ENCODE data around the gene FRAS1.

Gene FRAS1

DNA sequence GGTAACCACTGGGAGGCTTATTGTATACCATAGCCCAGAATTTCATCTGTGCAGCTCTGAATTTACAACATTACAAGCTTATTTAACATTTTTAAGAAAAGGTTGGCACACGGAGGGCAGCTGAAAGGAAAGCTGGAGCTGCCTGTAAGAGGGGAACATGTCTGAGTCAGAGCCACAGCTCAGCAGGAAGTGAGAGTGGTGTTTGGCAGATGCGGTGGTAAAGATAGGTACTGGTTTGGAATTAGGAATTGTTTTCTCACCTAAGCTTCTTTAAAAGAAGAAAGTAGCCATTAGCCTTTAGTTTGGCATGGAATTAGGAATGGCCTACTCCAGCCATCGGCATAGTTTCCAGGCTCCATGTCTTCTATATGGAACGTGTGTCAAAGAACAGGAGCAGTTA, 321.9 kb downstream of the FRAS1 start:
- DNase-seq: no peak
- Histone ChIP-seq H3K4me1 (ENCODE audit: control insufficient read depth, insufficient read depth, low read length, poor library complexity, severe bottlenecking) (no peaks in the 10 kb centered on the region), H3K27me3 (replicated peaks; ENCODE audit: control insufficient read depth, insufficient read depth, low read length, poor library complexity, severe bottlenecking) (no peaks in the 10 kb centered on the region), H3K4me3 (ENCODE audit: insufficient read depth, low read depth, low read length, poor library complexity, severe bottlenecking) (no peak overlapping the region), H3K36me3 (ENCODE audit: control insufficient read depth, insufficient read depth, low read length) (no peaks in the 10 kb centered on the region), H3K27ac (ENCODE audit: insufficient read depth, low read length, poor library complexity, severe bottlenecking) (no peak overlapping the region), H3K9me3 (ENCODE audit: control insufficient read depth, low read length) (no peaks in the 10 kb centered on the region)

DNA sequence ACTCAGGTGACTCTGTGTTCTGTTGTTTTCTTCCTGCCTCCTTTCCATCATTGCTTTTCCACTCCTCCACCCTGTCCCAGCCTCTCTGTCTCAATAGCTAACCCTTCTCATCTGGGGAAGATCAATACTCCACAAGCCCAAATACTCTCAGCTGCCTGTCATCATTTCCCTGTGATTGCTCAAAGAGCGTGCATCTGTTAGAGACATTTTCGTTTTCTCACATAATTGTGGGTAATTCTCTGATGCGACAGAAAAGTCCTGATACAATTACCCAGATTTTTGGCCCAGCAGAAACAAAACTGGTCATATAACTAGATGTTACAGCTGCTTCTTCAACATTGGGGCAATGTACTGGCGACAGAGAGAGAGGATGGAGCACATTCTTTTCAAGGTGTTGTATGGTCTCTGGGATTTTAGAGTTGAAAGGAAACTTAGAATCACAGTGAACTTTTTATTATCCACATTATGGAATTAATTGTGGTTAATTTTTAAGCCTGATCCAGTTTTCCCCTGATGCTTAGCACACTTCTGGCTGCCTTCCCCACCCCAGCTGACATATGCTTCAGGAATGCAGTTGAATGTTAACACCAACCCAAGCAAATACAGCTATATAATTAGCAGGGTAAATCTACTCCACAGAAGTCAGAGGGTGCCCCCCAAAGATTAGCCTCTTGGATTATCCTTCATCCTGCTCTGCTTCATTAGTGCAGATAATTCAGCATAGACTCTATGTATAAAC, 323.0 kb downstream of the FRAS1 start:
- no peaks in the 10 kb centered on the region for H3K9me3 ChIP-seq (ENCODE audit: control insufficient read depth, low read length)
- H3K27me3 ChIP-seq (replicated peaks; ENCODE audit: control insufficient read depth, insufficient read depth, low read length, poor library complexity, severe bottlenecking): no peaks in the 10 kb centered on the region
- no peaks in the 10 kb centered on the region for H3K4me1 ChIP-seq (ENCODE audit: control insufficient read depth, insufficient read depth, low read length, poor library complexity, severe bottlenecking)
- H3K36me3 ChIP-seq (ENCODE audit: control insufficient read depth, insufficient read depth, low read length): no peaks in the 10 kb centered on the region
- DNase-seq: no peak
- H3K4me3 ChIP-seq (ENCODE audit: insufficient read depth, low read depth, low read length, poor library complexity, severe bottlenecking): no peak overlapping the region
- H3K27ac ChIP-seq (ENCODE audit: insufficient read depth, low read length, poor library complexity, severe bottlenecking): no peak overlapping the region

GRCh38 chr4:78386679-78387078, 329.6 kb downstream of the FRAS1 start:
- Histone ChIP-seq H3K27ac (ENCODE audit: insufficient read depth, low read length, poor library complexity, severe bottlenecking) (no peak overlapping the region), H3K4me1 (ENCODE audit: control insufficient read depth, insufficient read depth, low read length, poor library complexity, severe bottlenecking) (no peaks in the 10 kb centered on the region), H3K36me3 (ENCODE audit: control insufficient read depth, insufficient read depth, low read length) (no peaks in the 10 kb centered on the region), H3K27me3 (replicated peaks; ENCODE audit: control insufficient read depth, insufficient read depth, low read length, poor library complexity, severe bottlenecking) (no peaks in the 10 kb centered on the region), H3K9me3 (ENCODE audit: control insufficient read depth, low read length) (no peaks in the 10 kb centered on the region), H3K4me3 (ENCODE audit: insufficient read depth, low read depth, low read length, poor library complexity, severe bottlenecking) (no peak overlapping the region)
- no peak for DNase-seq

- no peak overlapping the region for H3K4me3 ChIP-seq (ENCODE audit: insufficient read depth, low read depth, low read length, poor library complexity, severe bottlenecking)
- no peaks in the 10 kb centered on the region for H3K27me3 ChIP-seq (replicated peaks; ENCODE audit: control insufficient read depth, insufficient read depth, low read length, poor library complexity, severe bottlenecking)
- no peaks in the 10 kb centered on the region for H3K36me3 ChIP-seq (ENCODE audit: control insufficient read depth, insufficient read depth, low read length)
- DNase-seq: no peak
- no peaks in the 10 kb centered on the region for H3K4me1 ChIP-seq (ENCODE audit: control insufficient read depth, insufficient read depth, low read length, poor library complexity, severe bottlenecking)
- no peaks in the 10 kb centered on the region for H3K9me3 ChIP-seq (ENCODE audit: control insufficient read depth, low read length)
- H3K27ac ChIP-seq (ENCODE audit: insufficient read depth, low read length, poor library complexity, severe bottlenecking): no peak overlapping the region
These were observed 338.5 kb downstream of the FRAS1 start for GRCh38 chr4:78395642-78396041.

GRCh38 chr4:78396613-78397291, 339.6 kb downstream of the FRAS1 start:
- no peak overlapping the region for H3K27ac ChIP-seq (ENCODE audit: insufficient read depth, low read length, poor library complexity, severe bottlenecking)
- H3K36me3 ChIP-seq (ENCODE audit: control insufficient read depth, insufficient read depth, low read length): no peaks in the 10 kb centered on the region
- DNase-seq: no peak
- no peaks in the 10 kb centered on the region for H3K27me3 ChIP-seq (replicated peaks; ENCODE audit: control insufficient read depth, insufficient read depth, low read length, poor library complexity, severe bottlenecking)
- no peaks in the 10 kb centered on the region for H3K4me1 ChIP-seq (ENCODE audit: control insufficient read depth, insufficient read depth, low read length, poor library complexity, severe bottlenecking)
- no peaks in the 10 kb centered on the region for H3K9me3 ChIP-seq (ENCODE audit: control insufficient read depth, low read length)
- H3K4me3 ChIP-seq (ENCODE audit: insufficient read depth, low read depth, low read length, poor library complexity, severe bottlenecking): no peak overlapping the region

DNA sequence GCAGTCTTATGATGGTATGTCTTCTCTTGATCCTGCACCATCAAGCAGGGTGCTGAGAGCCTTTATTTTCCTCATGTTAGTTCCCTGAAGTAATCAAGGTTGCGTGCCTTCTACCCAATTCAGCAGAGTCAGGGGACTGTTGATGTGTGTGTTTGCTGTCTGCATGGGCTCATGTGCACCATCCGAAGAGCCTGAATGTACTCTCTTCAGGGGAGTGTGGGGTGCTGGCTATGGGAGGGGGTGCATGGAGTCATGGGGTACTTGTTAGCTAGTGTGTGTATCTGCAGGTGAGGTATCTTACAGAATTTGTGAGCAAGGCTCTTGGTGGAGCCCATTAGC, 340.1 kb downstream of the FRAS1 start:
- no peak overlapping the region for H3K4me3 ChIP-seq (ENCODE audit: insufficient read depth, low read depth, low read length, poor library complexity, severe bottlenecking)

DNA sequence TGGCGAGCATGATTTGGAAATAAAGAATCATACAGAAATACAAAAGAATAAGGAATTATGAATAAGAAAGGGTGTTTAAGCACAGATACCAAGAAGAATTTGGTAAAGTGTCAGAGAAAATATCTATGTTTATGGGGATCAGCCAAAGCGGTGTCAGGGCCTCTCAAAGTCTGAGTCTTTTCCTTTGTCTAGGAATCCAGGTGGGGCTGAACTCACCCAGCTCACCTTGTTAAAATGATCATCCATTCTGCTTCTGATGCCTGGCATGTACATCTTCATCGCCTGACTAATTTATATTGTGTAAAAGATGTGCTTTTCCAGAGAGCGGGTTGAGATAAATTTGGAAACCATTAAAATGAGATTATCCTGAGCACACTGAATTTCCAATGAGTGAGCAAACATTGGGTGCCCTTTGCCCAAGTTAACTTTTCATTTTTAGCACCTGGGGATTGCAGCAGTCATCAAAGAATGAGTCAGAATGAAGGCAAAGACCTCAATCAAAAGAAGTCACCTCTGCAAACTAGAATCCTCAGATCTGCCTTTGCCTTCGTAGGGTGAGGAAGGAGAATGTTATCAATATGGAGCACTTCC, 352.6 kb downstream of the FRAS1 start:
- Histone ChIP-seq H3K4me3 (ENCODE audit: insufficient read depth, low read depth, low read length, poor library complexity, severe bottlenecking) (no peak overlapping the region), H3K27ac (ENCODE audit: insufficient read depth, low read length, poor library complexity, severe bottlenecking) (no peak overlapping the region), H3K4me1 (ENCODE audit: control insufficient read depth, insufficient read depth, low read length, poor library complexity, severe bottlenecking) (no peaks in the 10 kb centered on the region), H3K27me3 (replicated peaks; ENCODE audit: control insufficient read depth, insufficient read depth, low read length, poor library complexity, severe bottlenecking) (no peaks in the 10 kb centered on the region), H3K36me3 (ENCODE audit: control insufficient read depth, insufficient read depth, low read length) (no peaks in the 10 kb centered on the region), H3K9me3 (ENCODE audit: control insufficient read depth, low read length) (no peaks in the 10 kb centered on the region)
- no peak for DNase-seq

More for the DNA sequence above, 340.1 kb downstream of the FRAS1 start:
- H3K9me3 ChIP-seq (ENCODE audit: control insufficient read depth, low read length): no peaks in the 10 kb centered on the region
- no peak for DNase-seq
- H3K27ac ChIP-seq (ENCODE audit: insufficient read depth, low read length, poor library complexity, severe bottlenecking): no peak overlapping the region
- no peaks in the 10 kb centered on the region for H3K36me3 ChIP-seq (ENCODE audit: control insufficient read depth, insufficient read depth, low read length)
- H3K27me3 ChIP-seq (replicated peaks; ENCODE audit: control insufficient read depth, insufficient read depth, low read length, poor library complexity, severe bottlenecking): no peaks in the 10 kb centered on the region
- H3K4me1 ChIP-seq (ENCODE audit: control insufficient read depth, insufficient read depth, low read length, poor library complexity, severe bottlenecking): no peaks in the 10 kb centered on the region

GRCh38 chr4:78410225-78410624, 353.1 kb downstream of the FRAS1 start:
- no peaks in the 10 kb centered on the region for H3K4me1 ChIP-seq (ENCODE audit: control insufficient read depth, insufficient read depth, low read length, poor library complexity, severe bottlenecking)
- no peaks in the 10 kb centered on the region for H3K36me3 ChIP-seq (ENCODE audit: control insufficient read depth, insufficient read depth, low read length)
- no peaks in the 10 kb centered on the region for H3K9me3 ChIP-seq (ENCODE audit: control insufficient read depth, low read length)
- DNase-seq: no peak
- H3K27ac ChIP-seq (ENCODE audit: insufficient read depth, low read length, poor library complexity, severe bottlenecking): no peak overlapping the region
- H3K27me3 ChIP-seq (replicated peaks; ENCODE audit: control insufficient read depth, insufficient read depth, low read length, poor library complexity, severe bottlenecking): no peaks in the 10 kb centered on the region
- H3K4me3 ChIP-seq (ENCODE audit: insufficient read depth, low read depth, low read length, poor library complexity, severe bottlenecking): no peak overlapping the region

DNA sequence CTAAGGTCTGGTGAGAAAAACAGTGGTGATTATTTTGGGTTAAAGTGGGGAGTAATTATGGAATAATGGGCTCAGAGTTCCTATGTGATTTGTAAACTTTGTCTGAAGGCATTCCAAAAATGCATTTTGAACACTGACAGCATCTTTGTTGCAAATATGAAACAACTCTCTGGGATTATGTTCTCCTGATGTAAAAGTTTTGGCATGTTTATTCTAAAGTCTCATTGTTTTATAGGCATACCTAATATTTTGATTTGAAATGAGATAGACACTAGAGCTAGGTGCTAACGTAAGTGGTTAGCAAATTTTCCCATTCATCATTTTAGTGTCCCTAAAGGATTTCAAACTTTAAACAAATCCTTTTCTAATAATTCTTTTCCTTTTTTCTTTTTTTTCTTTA, 353.6 kb downstream of the FRAS1 start:
- H3K27me3 ChIP-seq (replicated peaks; ENCODE audit: control insufficient read depth, insufficient read depth, low read length, poor library complexity, severe bottlenecking): no peaks in the 10 kb centered on the region
- DNase-seq: no peak
- no peak overlapping the region for H3K4me3 ChIP-seq (ENCODE audit: insufficient read depth, low read depth, low read length, poor library complexity, severe bottlenecking)
- H3K4me1 ChIP-seq (ENCODE audit: control insufficient read depth, insufficient read depth, low read length, poor library complexity, severe bottlenecking): no peaks in the 10 kb centered on the region
- no peaks in the 10 kb centered on the region for H3K9me3 ChIP-seq (ENCODE audit: control insufficient read depth, low read length)
- no peaks in the 10 kb centered on the region for H3K36me3 ChIP-seq (ENCODE audit: control insufficient read depth, insufficient read depth, low read length)
- no peak overlapping the region for H3K27ac ChIP-seq (ENCODE audit: insufficient read depth, low read length, poor library complexity, severe bottlenecking)

GRCh38 chr4:78414116-78414515, 357.0 kb downstream of the FRAS1 start:
- Histone ChIP-seq H3K4me1 (ENCODE audit: control insufficient read depth, insufficient read depth, low read length, poor library complexity, severe bottlenecking) (no peaks in the 10 kb centered on the region), H3K4me3 (ENCODE audit: insufficient read depth, low read depth, low read length, poor library complexity, severe bottlenecking) (no peak overlapping the region), H3K36me3 (ENCODE audit: control insufficient read depth, insufficient read depth, low read length) (no peaks in the 10 kb centered on the region), H3K27ac (ENCODE audit: insufficient read depth, low read length, poor library complexity, severe bottlenecking) (no peak overlapping the region), H3K27me3 (replicated peaks; ENCODE audit: control insufficient read depth, insufficient read depth, low read length, poor library complexity, severe bottlenecking) (no peaks in the 10 kb centered on the region), H3K9me3 (ENCODE audit: control insufficient read depth, low read length) (no peaks in the 10 kb centered on the region)
- no peak for DNase-seq

Data from effector memory CD4-positive, alpha-beta T cell (primary cell).